ENCODE measurements around the gene FBRSL1.
"Not testable (repeated sequence)": the region's sequence is repeated elsewhere in the genome, so short reads cannot be mapped to it uniquely, and the experiment has no call there.

Gene FBRSL1

GRCh38 chr12:132472386-132472785, 17.6 kb upstream of the FBRSL1 start:
- H3K4me2 ChIP-seq, result no peak overlapping the region
- H3K36me3 ChIP-seq (ENCODE audit: insufficient read depth), result no peaks in the 10 kb centered on the region
- H3K4me3 ChIP-seq (IDR thresholded peaks at IDR 0.05; ENCODE audit: insufficient read depth, low read depth, low read length), result no peak overlapping the region
- no peak overlapping the region for H3K27ac ChIP-seq
- H3K27me3 ChIP-seq (ENCODE audit: insufficient read depth, low read depth), result no peaks in the 10 kb centered on the region
- H3K4me1 ChIP-seq (ENCODE audit: low read depth, poor library complexity, severe bottlenecking), result no peaks in the 10 kb centered on the region
- H2AFZ ChIP-seq (ENCODE audit: low read depth), result no peak overlapping the region
- TF ChIP-seq CTCF (conservative IDR thresholded peaks at IDR 0.05; ENCODE audit: low read depth, low read length), result no peak
- no peaks in the 10 kb centered on the region for H4K20me1 ChIP-seq (ENCODE audit: insufficient read depth)
- no peak overlapping the region for H3K9ac ChIP-seq
- H3K79me2 ChIP-seq (ENCODE audit: insufficient read depth, low read depth), result no peaks in the 10 kb centered on the region

GRCh38 chr12:132474237-132474741, 15.7 kb upstream of the FBRSL1 start:
- H3K9ac ChIP-seq, result no peak overlapping the region
- H3K79me2 ChIP-seq (ENCODE audit: insufficient read depth, low read depth), result no peaks in the 10 kb centered on the region
- no peak overlapping the region for H3K27ac ChIP-seq
- no peak for TF ChIP-seq CTCF (conservative IDR thresholded peaks at IDR 0.05; ENCODE audit: low read depth, low read length)
- no peak overlapping the region for H2AFZ ChIP-seq (ENCODE audit: low read depth)
- no peaks in the 10 kb centered on the region; the same call in 1 of the 2 replicates for H3K27me3 ChIP-seq (ENCODE audit: insufficient read depth, low read depth)
- no peak overlapping the region for H3K4me2 ChIP-seq
- H3K4me1 ChIP-seq (ENCODE audit: low read depth, poor library complexity, severe bottlenecking), result no peaks in the 10 kb centered on the region
- no peaks in the 10 kb centered on the region for H4K20me1 ChIP-seq (ENCODE audit: insufficient read depth)
- H3K4me3 ChIP-seq (IDR thresholded peaks at IDR 0.05; ENCODE audit: insufficient read depth, low read depth, low read length), result no peak overlapping the region
- H3K36me3 ChIP-seq (ENCODE audit: insufficient read depth), result no peaks in the 10 kb centered on the region

- not testable (repeated sequence) for H3K79me2 ChIP-seq (ENCODE audit: insufficient read depth, low read depth); H3K36me3 ChIP-seq (ENCODE audit: insufficient read depth); H3K4me3 ChIP-seq (IDR thresholded peaks at IDR 0.05; ENCODE audit: insufficient read depth, low read depth, low read length); H2AFZ ChIP-seq (ENCODE audit: low read depth); H3K9ac ChIP-seq; H3K27me3 ChIP-seq (ENCODE audit: insufficient read depth, low read depth); H4K20me1 ChIP-seq (ENCODE audit: insufficient read depth); H3K4me2 ChIP-seq; H3K4me1 ChIP-seq (ENCODE audit: low read depth, poor library complexity, severe bottlenecking); H3K27ac ChIP-seq
Measured at GRCh38 chr12:132474799-132475303, 15.1 kb upstream of the FBRSL1 start.

GRCh38 chr12:132475304-132476037, 14.5 kb upstream of the FBRSL1 start:
- H3K36me3 ChIP-seq (ENCODE audit: insufficient read depth), result no peaks in the 10 kb centered on the region
- H3K27me3 ChIP-seq (ENCODE audit: insufficient read depth, low read depth), result no peaks in the 10 kb centered on the region; the same call in 1 of the 2 replicates
- H4K20me1 ChIP-seq (ENCODE audit: insufficient read depth), result no peaks in the 10 kb centered on the region
- H3K4me2 ChIP-seq, result no peak overlapping the region
- no peak overlapping the region for H3K27ac ChIP-seq
- no peak overlapping the region for H3K9ac ChIP-seq
- H3K4me1 ChIP-seq (ENCODE audit: low read depth, poor library complexity, severe bottlenecking), result no peaks in the 10 kb centered on the region
- no peak overlapping the region for H3K4me3 ChIP-seq (IDR thresholded peaks at IDR 0.05; ENCODE audit: insufficient read depth, low read depth, low read length)
- no peak overlapping the region for H2AFZ ChIP-seq (ENCODE audit: low read depth)
- TF ChIP-seq CTCF (conservative IDR thresholded peaks at IDR 0.05; ENCODE audit: low read depth, low read length), result no peak
- no peaks in the 10 kb centered on the region for H3K79me2 ChIP-seq (ENCODE audit: insufficient read depth, low read depth)

- H3K36me3 ChIP-seq (ENCODE audit: insufficient read depth), result no peaks in the 10 kb centered on the region
- TF ChIP-seq CTCF (conservative IDR thresholded peaks at IDR 0.05; ENCODE audit: low read depth, low read length), result no peak
- no peaks in the 10 kb centered on the region; the same call in 1 of the 2 replicates for H3K27me3 ChIP-seq (ENCODE audit: insufficient read depth, low read depth)
- H3K79me2 ChIP-seq (ENCODE audit: insufficient read depth, low read depth), result no peaks in the 10 kb centered on the region
- H3K27ac ChIP-seq, result no peak overlapping the region
- no peak overlapping the region for H2AFZ ChIP-seq (ENCODE audit: low read depth)
- H3K4me3 ChIP-seq (IDR thresholded peaks at IDR 0.05; ENCODE audit: insufficient read depth, low read depth, low read length), result no peak overlapping the region
- H3K9ac ChIP-seq, result no peak overlapping the region
- no peaks in the 10 kb centered on the region for H4K20me1 ChIP-seq (ENCODE audit: insufficient read depth)
- no peak overlapping the region for H3K4me2 ChIP-seq
- H3K4me1 ChIP-seq (ENCODE audit: low read depth, poor library complexity, severe bottlenecking), result no peaks in the 10 kb centered on the region
Measured at GRCh38 chr12:132476038-132476414, 13.9 kb upstream of the FBRSL1 start.

Measured in KMS-11 (cell line).